Lung microvascular endothelial cell (primary cell): ENCODE results near the gene SNAP29. TPM values are rescaled to one million over a fixed set of nuclear protein-coding genes. Genes with fewer than 3 reads are reported as not detected.
"Not testable (repeated sequence)": the region's sequence is repeated elsewhere in the genome, so short reads cannot be mapped to it uniquely, and the experiment has no call there.

Source experiments
- DNase-seq, 2 donors: peaks; one replicate each; pipeline versions ENCODE4 v3.0.0 to v3.0.0-alpha.2; 2010; ENCODE audit warnings: low read depth in 2 of 2
- total RNA-seq: library from RNA; depleted of rRNA; stranded (reverse); fragments of >200 nt; gene quantifications from 2 replicates; pipeline ENCODE4 v1.2.1, GENCODE V29; 2014

Gene SNAP29
- total RNA-seq: 5.2 and 6.9 TPM in 2 replicates

DNA sequence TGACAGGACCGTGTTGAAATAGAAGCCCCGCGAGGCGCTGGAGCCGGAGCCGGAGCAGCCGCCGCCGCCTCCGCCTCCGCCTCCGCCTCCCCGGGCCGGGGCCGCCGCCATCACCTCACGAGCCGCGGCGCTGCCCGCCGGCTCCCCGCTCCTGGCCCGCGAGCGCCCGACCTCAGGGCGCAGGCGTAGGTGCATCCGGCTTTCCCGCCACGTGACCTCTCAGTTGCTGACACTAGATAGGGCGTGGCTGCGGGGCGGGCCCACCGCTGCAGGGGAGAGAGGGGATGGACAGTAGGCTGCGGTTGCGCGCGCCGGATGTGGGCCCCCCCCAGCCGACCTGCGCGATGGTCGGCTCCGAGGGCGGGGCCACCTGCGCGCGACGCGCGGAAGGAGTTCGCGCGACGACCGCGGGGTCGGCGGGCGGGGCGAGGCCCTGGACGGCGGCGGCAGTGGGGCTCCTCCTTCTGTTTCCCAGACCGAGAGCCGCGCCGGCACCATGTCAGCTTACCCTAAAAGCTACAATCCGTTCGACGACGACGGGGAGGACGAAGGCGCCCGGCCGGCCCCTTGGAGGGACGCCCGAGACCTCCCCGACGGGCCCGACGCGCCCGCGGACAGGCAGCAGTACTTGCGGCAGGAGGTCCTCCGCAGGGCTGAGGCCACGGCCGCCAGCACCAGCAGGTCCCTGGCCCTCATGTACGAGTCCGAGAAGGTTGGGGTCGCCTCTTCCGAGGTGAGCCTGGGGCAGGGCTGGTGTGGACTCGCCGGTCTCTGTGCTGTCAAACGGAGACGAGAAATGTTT, at the start of gene SNAP29, which contains the start of gene PI4KA:
Gene SNAP29 (plus strand): TSS at position 393 of the 802 bp plus-strand sequence. CDS start 104 bp downstream, at position 497.
Gene PI4KA (minus strand): TSS at position 197 of the 802 bp plus-strand sequence. CDS start 86 bp downstream, at position 111.
- DNase-seq: peak; percentile 99 to 100

DNA sequence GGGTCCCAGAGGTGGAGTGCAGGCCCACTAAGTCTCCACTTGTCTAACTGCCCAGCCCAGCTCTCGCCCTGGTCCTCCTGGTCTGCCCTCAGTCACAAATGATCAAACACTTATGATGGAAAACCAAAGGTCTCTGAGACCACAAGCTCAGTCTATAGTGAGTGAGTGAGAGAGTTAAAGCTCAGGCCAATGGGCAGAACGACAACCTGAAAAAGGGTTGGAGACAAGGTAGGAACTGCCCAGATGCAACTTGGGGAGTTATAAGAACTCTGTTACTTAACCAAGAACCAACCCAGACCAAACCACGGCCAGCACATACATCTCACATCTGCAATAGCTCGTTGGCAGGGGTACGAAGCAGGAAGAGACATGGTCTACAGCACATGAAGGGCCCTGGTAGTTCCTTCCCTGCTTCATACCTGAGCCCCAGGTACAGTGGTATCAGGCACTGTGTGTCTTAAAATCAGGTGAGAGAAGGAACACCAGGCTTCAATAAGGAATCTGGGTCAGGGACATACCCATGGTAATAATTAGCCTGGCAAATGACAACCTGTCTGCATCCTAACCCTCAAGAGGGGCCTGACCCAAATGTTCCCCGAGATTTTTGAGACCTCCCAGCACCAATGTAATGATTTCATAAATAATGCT, 49.1 kb upstream of the SNAP29 start:
- DNase-seq: no peak

DNA sequence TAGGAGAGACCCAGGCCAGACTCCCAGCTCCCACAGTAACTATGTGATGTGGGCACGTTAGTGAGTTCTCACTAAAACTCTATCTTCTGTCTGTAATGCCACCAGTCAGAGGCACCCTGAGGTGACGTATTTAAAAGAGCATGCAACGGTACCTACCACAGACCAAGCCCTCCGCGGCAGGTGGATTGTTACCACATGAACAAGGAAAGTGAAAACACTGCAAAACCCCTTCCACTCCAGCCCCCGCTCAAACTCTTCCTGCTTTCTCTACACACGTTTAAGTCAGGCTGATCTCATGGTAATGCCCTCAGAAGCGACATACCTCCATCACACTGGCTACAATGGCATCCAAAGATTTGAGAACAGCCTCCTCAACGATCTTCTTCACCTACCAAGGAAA, 48.2 kb upstream of the SNAP29 start:
- no peak for DNase-seq

DNA sequence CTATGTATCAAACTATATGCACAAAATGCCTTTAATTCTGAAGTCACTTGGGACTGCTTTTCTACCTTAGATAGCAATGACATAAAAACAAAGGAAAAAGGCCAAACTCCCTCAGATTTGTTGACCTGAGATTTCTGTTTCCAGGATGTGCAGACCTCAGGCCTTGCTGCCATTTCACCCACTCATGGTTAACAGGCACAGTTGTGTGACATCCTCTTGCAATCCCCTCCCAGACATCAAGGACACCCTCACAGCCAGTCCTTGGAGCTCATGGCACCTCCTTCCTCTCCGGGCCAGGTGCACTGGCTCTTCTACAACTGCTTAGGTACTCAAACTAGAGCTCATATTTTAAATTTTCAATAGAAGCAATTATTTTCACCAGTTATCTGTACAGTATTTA, 47.6 kb upstream of the SNAP29 start:
- DNase-seq: no peak

DNA sequence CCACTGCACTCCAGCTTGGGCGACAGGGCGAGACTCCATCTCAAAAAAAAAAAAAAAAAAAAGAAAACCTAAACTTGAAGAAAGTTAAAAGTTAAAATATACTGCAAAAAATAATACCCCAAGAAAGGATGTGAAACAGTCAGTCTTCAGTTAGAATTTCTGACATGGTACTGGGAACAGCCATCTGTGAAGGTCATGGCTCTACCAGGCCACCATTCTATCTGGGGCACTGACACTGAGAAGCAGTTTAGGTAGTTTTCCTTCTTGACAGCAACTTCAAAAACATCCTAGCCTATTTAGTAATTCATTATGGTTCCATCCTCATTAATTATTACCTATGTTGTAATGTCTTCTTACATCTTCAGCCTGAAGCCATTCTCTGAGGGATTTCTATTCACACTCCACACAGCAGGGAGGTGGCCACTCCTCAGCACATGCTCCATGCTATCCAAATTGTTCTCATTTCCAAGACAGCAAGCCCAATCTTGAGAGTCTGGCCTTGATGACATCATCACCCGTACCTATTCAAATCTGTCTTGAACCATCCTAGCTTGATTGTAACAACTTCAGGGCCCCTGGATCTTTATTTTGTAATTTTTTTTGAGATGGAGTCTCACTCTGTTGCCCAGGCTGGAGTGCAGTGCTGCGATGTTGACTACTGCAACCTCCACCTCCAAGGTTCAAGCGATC, 46.7 kb upstream of the SNAP29 start:
- no peak for DNase-seq

DNA sequence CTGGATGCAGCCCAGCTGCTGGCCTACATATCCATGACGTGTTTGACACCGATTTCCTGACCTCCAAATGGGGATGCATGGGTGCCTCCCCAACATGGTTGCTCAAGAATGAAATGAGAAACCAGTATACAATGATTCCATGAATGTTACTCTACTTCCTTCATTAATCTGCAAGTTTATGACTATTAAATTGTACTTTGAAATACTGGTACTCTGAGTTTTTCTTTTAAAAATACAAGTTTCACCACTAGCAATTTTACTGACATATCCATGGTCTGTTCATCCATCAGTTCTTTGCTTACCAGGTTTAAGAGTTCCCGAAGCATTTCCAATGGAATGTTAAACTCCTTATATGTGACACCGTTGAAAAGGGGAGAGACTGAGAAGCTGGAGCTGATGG, 45.8 kb upstream of the SNAP29 start:
- no peak for DNase-seq

DNA sequence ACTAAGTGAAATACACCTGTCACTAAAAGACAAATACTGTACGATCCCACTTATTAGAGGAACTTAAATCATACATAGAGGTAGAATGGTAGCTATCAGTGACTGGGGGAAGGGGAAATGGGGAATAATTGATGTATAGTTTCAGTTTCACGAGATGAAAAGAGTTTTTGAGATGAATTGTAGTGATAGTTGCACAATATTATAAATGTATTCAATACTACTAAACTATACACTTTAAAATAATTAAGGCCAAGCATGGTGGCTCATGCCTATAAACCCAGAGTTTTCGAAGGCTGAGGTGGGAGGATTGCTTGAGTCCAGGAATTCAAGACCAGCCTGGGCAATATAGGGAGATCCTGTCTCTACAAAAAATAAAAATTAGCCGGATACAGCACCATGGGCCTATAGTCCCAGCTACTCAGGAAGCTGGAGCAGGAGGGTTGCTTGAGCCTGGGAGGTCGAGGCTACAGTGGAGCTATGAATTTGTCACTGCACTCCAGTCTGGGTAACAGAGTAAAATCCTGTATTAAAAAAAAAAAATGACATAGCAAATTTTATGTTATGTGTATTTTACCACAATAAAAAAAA, 44.5 kb upstream of the SNAP29 start:
- DNase-seq: no peak

DNA sequence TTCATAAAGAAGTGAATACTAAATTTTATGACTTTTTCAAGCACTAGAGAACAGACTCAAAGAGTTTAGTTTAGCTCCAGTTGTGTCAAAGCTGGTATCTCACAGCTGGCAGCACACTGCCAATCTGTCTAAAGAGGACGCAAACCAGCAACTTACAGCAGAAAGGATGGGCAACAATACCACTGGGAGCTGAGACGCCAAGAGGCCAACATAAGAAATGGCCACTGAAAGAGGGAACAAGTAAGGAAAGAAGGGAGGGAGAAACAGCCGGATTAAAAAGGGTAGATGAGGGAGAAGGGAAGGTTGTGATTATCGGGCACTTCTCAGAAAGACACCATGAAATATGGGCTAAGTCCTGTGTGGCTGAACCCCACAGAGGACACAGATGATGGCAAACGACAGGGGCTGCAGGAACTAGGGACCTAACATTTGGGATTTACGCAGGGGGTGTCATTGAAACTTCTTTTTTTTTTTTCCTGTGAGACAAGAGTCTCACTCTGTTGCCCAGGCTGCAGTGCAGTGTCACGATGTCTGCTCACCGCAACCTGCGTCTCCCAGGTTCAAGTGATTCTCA, 43.2 kb upstream of the SNAP29 start:
- no peak for DNase-seq

DNA sequence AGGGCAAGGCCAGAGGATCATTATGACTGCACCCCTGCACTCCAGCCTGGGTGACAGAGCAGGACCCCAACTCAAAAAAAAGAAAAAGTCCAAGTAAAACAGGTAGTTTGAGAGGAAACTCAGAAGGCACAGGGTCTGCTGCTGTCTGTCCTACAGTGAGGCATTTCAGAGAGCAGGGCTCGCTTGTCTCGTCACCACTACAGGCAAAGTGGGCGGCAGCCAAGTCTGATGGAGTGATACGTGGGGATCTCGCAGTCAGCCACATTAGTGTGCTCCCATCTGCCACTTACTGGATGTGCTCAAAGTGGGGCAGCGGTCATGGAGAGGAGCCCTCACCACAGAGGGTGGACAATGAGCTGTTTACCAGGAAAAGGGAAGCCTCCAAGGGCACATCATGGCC, 42.2 kb upstream of the SNAP29 start:
- no peak for DNase-seq

DNA sequence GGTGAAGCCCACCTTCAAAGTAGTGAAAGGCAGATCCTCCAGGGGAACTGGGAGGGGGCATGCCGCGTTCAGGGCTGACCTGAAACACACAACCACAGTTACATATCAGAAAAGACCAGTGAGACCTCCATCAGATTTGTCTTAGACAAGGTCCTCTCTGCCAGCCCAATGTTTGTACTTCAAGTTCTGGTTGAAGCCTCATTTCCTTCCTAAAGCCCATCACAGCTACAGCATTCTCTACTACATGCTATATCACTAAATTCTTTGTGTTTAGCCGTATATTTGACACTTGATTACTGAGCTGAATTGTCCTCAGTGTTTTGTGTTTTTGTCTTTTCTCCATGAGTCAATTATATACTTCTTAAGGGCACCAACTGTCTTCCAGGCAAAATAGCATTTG, 40.3 kb upstream of the SNAP29 start:
- no peak for DNase-seq

DNA sequence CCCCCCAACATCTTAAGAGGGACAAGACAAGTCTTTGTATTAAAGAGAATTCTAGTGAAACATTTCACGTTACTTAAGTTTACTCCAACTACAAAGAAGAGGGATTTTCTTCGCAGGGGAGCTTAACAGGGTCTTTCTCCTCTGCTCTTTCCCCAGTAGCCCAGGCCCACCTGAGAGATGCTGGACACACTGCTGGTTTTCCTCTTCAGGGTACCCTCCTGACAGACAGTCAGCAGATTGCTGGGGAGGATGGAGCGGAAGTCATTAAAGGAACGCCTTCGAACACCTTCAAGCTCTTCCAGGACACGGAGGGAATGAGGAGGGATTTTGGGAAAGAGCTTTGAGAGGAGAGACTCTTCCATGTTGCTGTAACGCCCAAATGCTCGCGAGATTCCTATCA, 39.3 kb upstream of the SNAP29 start:
- DNase-seq: no peak

DNA sequence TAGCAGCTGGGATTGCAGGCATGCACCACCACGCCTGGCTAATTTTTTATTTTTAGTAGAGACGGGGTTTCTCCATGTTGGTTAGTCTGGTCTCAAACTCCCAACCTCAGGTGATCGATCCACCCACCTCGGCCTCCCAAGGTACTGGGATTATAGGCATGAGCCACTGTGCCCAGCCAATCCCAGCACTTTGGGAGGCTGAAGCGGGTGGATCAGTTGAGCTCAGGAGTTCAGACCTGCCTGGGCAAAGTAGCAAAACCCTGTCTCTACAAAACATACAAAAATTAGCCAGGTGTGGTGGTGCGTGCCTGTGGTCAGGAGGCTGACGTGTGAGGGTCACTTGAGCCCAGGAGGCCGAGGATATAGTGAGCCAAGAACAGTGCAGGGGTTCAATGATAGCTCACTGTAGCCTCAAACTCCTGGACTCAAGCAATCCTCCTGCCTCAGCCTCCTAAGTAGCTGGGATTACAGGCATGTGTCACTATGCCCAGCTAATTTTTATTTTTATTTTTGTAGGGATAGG, 37.0 kb upstream of the SNAP29 start:
- not testable (repeated sequence) for DNase-seq

DNA sequence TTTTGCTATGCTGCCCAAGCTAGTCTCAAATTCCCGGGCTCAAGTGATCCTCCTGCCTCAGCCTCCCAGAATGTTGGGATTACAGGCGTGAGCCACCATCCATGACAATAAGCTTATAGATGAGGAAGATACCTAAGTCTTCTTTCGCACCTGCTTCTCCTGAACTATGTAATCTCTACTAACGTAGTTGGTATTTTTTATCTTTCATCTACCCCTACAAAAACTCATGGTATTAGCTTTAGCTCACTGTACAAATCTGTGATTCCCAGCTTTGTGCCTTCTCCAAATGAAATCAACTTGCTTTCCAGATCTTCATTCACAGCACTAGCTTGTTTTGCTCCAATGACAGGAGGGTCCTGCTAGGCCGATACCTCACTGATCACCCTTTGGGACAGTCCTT, 36.6 kb upstream of the SNAP29 start:
- no peak for DNase-seq

DNA sequence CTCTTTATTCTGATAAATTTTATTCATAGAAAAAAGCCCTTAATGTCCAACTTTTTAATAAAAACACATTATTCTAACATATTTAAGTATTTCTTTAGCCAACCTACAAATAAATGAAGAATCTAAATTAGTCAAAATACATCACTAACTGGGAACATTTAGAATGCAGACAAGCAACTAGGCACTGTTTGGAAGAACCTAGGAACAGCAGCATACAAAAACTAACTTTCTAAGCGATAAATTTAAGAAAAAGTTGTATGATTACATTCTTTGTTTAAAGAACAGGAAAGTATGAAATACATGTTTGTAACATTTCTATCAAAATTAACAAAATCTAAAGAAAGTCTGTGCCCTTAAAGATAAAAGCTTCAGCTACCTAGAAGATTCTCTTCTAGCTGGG, 35.5 kb upstream of the SNAP29 start:
- no peak for DNase-seq

DNA sequence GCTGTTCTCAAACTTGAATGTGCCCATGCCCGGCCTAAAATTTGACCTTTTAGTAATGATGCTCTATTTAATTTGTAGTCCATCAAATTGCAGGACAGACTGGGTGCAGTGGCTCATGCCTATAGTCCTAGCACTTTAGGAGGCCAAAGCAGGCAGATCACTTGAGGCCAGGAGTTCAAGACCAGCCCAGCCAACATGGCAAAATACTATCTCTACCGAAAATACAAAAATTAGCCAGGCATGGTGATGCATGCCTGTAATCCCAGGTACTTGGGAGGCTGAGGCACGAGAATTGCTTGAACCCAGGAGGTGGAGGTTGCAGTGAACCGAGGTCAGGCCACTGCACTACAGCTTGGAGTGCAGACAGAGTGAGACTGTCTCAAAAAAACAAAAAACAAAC, 33.6 kb upstream of the SNAP29 start:
- DNase-seq: not testable (repeated sequence)

DNA sequence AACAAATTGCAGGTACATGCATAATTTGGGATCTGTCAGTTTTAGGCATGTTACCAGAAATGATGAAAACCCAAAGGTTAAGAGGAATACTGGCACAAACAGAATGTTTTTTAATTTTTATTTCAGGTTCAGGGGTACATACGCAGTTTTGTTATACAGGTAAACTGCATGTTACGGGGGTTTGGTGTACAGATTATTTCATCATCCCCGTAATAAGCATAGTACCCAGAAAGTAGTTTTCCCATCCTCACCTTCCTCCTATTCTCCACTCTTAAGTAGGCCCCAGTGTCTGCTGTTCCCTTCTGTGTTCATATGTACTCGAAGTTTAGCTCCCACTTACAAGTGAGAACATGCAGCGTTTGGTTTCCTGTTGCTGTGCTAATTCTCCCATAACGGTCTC, 33.2 kb upstream of the SNAP29 start:
- DNase-seq: no peak

DNA sequence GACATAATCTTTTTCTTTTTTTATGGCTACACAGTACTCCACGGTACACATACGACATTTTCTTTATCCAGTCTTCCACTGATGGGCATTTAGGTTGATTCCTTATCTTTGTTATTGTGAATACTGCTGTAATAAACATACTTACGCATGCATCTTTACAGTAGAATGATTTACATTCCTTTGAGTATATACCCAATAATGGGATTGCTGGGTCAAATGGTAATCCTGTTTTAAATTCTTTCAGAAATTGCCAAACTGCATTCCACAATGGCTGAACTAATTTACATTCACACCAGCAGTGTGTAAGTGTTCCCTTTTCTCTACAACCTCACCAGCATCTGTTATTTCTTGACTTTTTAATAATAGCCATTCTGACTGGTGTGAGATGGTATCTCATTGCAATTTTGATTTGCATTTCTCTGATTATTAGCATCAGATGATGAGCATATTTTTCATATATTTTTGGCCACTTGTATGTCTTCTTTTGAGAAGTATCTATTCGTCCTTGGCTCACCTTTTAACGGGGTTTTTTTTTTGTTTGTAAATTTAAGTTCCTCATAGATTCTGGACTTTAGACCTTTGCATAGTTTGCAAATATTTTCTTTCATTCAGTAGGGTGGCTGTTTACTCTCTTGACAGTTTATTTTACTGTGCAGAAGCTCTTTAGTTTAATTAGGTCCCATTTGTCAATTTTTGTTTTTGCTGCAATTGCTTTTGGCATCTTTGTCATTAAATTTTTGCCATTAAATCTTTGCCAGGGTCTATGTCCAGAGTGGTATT, 32.2 kb upstream of the SNAP29 start:
- not testable (repeated sequence) for DNase-seq

DNA sequence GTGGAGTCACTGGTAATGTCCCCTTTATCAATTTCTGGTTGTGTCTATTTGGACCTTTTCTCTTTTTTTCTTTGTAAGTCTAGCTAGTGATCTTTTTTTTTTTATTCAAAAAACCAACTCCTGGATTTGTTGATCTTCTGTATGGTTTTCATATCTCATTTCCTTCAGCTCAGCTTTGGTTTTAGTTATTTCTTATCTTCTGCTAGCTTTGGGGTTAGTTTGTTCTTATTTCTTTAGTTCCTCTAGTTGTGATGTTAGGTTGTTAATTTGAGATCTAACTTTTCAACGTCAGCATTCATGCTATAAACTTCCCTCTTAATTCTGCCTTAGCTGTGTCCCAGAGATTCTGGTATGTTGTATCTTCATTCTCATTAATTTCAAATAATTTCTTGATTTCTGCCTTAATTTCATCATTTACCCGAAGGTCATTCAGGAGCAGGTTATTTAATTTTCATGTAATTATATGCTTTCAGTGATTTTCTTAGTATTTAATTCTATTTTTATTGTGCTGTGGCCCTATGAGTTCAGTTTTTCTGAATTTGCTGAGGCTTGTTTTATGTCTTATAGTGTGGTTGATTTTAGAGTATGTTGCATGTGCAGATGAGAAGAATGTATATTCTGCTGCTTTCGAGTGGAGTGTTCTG, 29.2 kb upstream of the SNAP29 start:
- DNase-seq: no peak

DNA sequence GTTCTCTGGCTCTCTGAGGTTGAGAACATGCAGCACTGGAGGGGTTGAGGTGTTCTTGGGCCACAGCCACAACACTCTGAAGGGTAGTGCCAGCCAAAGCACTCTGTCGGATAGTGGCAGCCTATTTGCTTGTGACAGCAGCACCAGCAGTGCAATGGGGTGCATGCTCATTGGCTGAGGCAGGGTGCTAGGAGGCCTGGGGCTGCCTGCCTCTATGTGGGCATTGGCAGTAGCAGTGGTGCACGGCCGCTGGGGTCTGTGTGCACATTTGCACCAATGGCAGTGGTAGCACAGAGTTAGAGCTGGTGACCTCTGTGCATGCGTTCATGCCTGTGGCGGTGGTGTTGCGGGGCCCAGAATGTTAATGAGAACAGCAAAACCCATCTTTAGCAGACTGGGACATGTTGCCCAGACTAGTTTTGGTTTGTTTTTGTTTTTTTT, 25.6 kb upstream of the SNAP29 start:
- DNase-seq: no peak

DNA sequence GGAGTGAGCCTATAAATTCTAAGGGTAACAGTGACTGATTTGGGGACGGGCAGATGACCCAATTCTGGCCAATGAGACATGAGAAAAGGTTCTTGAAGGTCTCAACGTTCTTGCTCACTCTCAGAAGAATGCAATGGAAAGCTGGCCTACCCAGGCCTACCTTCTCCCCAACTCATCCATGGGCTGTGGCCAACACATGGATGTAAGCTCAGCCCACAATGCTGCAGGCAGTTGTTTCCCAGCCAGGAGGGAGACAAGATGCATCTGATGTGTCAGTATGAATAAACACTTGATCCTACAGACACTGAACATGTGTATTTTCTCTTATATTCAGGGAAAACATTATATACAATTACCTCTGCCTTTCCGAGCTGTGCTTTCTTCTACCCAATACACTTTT, 24.6 kb upstream of the SNAP29 start:
- no peak for DNase-seq
